HG03354 (cell line): ENCODE results near the gene HEBP1.
"Not testable (repeated sequence)": the region's sequence is repeated elsewhere in the genome, so short reads cannot be mapped to it uniquely, and the experiment has no call there.

Source experiments
- ATAC-seq: cut with Tn5 transposase; IDR thresholded peaks from one replicate; pipeline ENCODE4 v1.9.1; 2021; ENCODE audit warnings: mild to moderate bottlenecking; ENCODE audit not compliant: unreplicated experiment, poor library complexity, severe bottlenecking

Gene HEBP1

GRCh38 chr12:12999959-13000615 is at the start of gene HEBP1:
HEBP1 (minus strand) TSS chr12:13000265; CDS start chr12:13000114, 151 bp downstream.
- peak; percentile 87 for ATAC-seq

GRCh38 chr12:13049816-13050215 is 49.8 kb upstream of the HEBP1 start:
- no peak for ATAC-seq

- peak; percentile 75 for ATAC-seq
Observed at GRCh38 chr12:13046964-13047363, 46.9 kb upstream of the HEBP1 start.

- ATAC-seq = no peak
Observed at GRCh38 chr12:13045816-13046215, 45.8 kb upstream of the HEBP1 start.

GRCh38 chr12:13044906-13045299 is 44.8 kb upstream of the HEBP1 start:
- ATAC-seq = no peak

- ATAC-seq = peak; percentile 84
Observed at GRCh38 chr12:13044002-13044905, 44.2 kb upstream of the HEBP1 start, which contains the start of gene FAM234B. FAM234B (plus strand) TSS chr12:13044381; CDS start chr12:13044404, 23 bp downstream.

GRCh38 chr12:13042666-13043230 is 42.7 kb upstream of the HEBP1 start:
- no peak for ATAC-seq

- ATAC-seq = no peak
Observed at GRCh38 chr12:13041224-13041623, 41.2 kb upstream of the HEBP1 start.

- no peak for ATAC-seq
Observed at GRCh38 chr12:13039328-13039956, 39.4 kb upstream of the HEBP1 start.

GRCh38 chr12:13038491-13039161 is 38.6 kb upstream of the HEBP1 start:
- ATAC-seq = no peak

- no peak for ATAC-seq
Observed at GRCh38 chr12:13036881-13037280, 36.8 kb upstream of the HEBP1 start.

GRCh38 chr12:13035335-13035734 is 35.3 kb upstream of the HEBP1 start:
- not testable (repeated sequence) for ATAC-seq

- no peak for ATAC-seq
Observed at GRCh38 chr12:13033476-13033875, 33.4 kb upstream of the HEBP1 start.

- ATAC-seq = no peak
Observed at GRCh38 chr12:13032164-13032563, 32.1 kb upstream of the HEBP1 start.

- no peak for ATAC-seq
Observed at GRCh38 chr12:13030541-13031291, 30.7 kb upstream of the HEBP1 start.

- no peak for ATAC-seq
Observed at GRCh38 chr12:13028825-13029570, 28.9 kb upstream of the HEBP1 start.

GRCh38 chr12:13027508-13027907 is 27.4 kb upstream of the HEBP1 start:
- no peak for ATAC-seq

- ATAC-seq = no peak
Observed at GRCh38 chr12:13027032-13027431, 27.0 kb upstream of the HEBP1 start.
